Activated T-helper 1 cell treated with anti-CD3 and anti-CD28 coated beads, Interleukin-12 subunit alpha, Interleukin-12 subunit beta, Interleukin-2, Interleukin-4 antibody, amounts not matched to agents 30 ng/mL and 10 ng/mL and 1 ng/mL, durations not matched to agents 14 hours and 24 hours and 36 hours (primary cell): Measurements from ENCODE around the gene CXCL6. TPM values are rescaled to one million over a fixed set of nuclear protein-coding genes. Genes with fewer than 3 reads are reported as not detected.

Source experiments
- DNase-seq: peaks from one replicate; pipeline ENCODE4 v3.0.0; 2021; ENCODE audit warnings: low spot score
- H3K27ac Mint-ChIP-seq: one replicate; pipeline ENCODE4 v1.8.0; 2021; ENCODE audit warnings: mild to moderate bottlenecking, mixed read lengths
- H3K27me3 Mint-ChIP-seq: one replicate; pipeline ENCODE4 v1.8.0; 2022; ENCODE audit warnings: mild to moderate bottlenecking, moderate library complexity, mixed read lengths; ENCODE audit not compliant: insufficient read depth
- H3K36me3 Mint-ChIP-seq: one replicate; pipeline ENCODE4 v1.8.0; 2021; ENCODE audit warnings: low read depth, mixed read lengths
- H3K4me1 Mint-ChIP-seq: one replicate; pipeline ENCODE4 v1.8.0; 2021; ENCODE audit warnings: low read depth, mixed read lengths
- H3K4me3 Mint-ChIP-seq: one replicate; pipeline ENCODE4 v1.8.0; 2021; ENCODE audit warnings: mild to moderate bottlenecking, moderate library complexity, mixed read lengths
- H3K9me3 Mint-ChIP-seq: one replicate; pipeline ENCODE4 v1.8.0; 2021; ENCODE audit warnings: mixed read lengths
- intact Hi-C: fragments of 100-400 bp; cut with micrococcal nuclease; formaldehyde crosslinking; loops from one replicate; pipeline ENCODE4 v1.15.1; 2024
- total RNA-seq: library from RNA; stranded (reverse); gene quantifications from 2 replicates; pipeline ENCODE4 v1.2.3, GENCODE V29; 2022

CXCL6 gene
- total RNA-seq, 1 donor from 2014 or later, result not detected

GRCh38 chr4:73874386-73874785 is 37.9 kb downstream of the CXCL6 start:
- H3K27ac Mint-ChIP-seq, result no peak overlapping the region
- no peak for DNase-seq
- intact Hi-C loops, result no loop called here
- H3K36me3 Mint-ChIP-seq, result no peaks in the 10 kb centered on the region
- H3K4me3 Mint-ChIP-seq, result no peak overlapping the region
- no peaks in the 10 kb centered on the region for H3K4me1 Mint-ChIP-seq
- H3K9me3 Mint-ChIP-seq, result no peaks in the 10 kb centered on the region
- peaks cover 16% of the 10 kb centered on the region for H3K27me3 Mint-ChIP-seq

- Mint-ChIP-seq H3K4me3 (no peak overlapping the region), H3K27me3 (peaks cover 10% of the 10 kb centered on the region), H3K9me3 (no peaks in the 10 kb centered on the region), H3K36me3 (no peaks in the 10 kb centered on the region), H3K27ac (no peak overlapping the region), H3K4me1 (no peaks in the 10 kb centered on the region)
- no peak for DNase-seq
- intact Hi-C loops, result no loop called here
Observed at GRCh38 chr4:73875401-73875800, 38.9 kb downstream of the CXCL6 start.

GRCh38 chr4:73883306-73883705 is 46.8 kb downstream of the CXCL6 start:
- no peak for DNase-seq
- no peak overlapping the region for H3K4me3 Mint-ChIP-seq
- H3K9me3 Mint-ChIP-seq, result no peaks in the 10 kb centered on the region
- H3K27ac Mint-ChIP-seq, result no peak overlapping the region
- intact Hi-C loops, result no loop called here
- peaks cover 10% of the 10 kb centered on the region for H3K27me3 Mint-ChIP-seq
- H3K4me1 Mint-ChIP-seq, result no peaks in the 10 kb centered on the region
- H3K36me3 Mint-ChIP-seq, result no peaks in the 10 kb centered on the region

- no peak overlapping the region for H3K27ac Mint-ChIP-seq
- peaks cover 4% of the 10 kb centered on the region for H3K27me3 Mint-ChIP-seq
- H3K36me3 Mint-ChIP-seq, result no peaks in the 10 kb centered on the region
- no peak overlapping the region for H3K4me3 Mint-ChIP-seq
- DNase-seq, result no peak
- H3K9me3 Mint-ChIP-seq, result no peaks in the 10 kb centered on the region
- intact Hi-C loops, result no loop called here
- no peaks in the 10 kb centered on the region for H3K4me1 Mint-ChIP-seq
Observed at GRCh38 chr4:73885574-73886267, 49.2 kb downstream of the CXCL6 start.

Other genes starting within 250 kb of the CXCL6 start
- not detected in 2 replicates for gene RASSF6, start 216.2 kb upstream of the CXCL6 start, total RNA-seq
- gene CXCL8, start 96.1 kb upstream of the CXCL6 start, total RNA-seq, result 10.7 and 13.4 TPM in 2 replicates
- gene PF4V1, start 16.6 kb downstream of the CXCL6 start, total RNA-seq, result not detected in 2 replicates
- not detected in 2 replicates for gene CXCL1, start 32.7 kb downstream of the CXCL6 start, total RNA-seq
- not detected in 2 replicates for gene PF4, start 145.3 kb downstream of the CXCL6 start, total RNA-seq
- not detected in 2 replicates for gene PPBP, start 151.5 kb downstream of the CXCL6 start, total RNA-seq
- gene CXCL5, start 162.0 kb downstream of the CXCL6 start, total RNA-seq, result not detected in 2 replicates
- 0.18 TPM in 1 of 2 replicates, not detected in the other for gene CXCL3, start 202.0 kb downstream of the CXCL6 start, total RNA-seq